Right hindlimb (tissue), 1 donor: ENCODE results near the gene DOCK1.

Experiments
- DNase-seq: peaks from one replicate; pipeline ENCODE4 v3.0.0-alpha.2; 2018

Gene DOCK1

DNA sequence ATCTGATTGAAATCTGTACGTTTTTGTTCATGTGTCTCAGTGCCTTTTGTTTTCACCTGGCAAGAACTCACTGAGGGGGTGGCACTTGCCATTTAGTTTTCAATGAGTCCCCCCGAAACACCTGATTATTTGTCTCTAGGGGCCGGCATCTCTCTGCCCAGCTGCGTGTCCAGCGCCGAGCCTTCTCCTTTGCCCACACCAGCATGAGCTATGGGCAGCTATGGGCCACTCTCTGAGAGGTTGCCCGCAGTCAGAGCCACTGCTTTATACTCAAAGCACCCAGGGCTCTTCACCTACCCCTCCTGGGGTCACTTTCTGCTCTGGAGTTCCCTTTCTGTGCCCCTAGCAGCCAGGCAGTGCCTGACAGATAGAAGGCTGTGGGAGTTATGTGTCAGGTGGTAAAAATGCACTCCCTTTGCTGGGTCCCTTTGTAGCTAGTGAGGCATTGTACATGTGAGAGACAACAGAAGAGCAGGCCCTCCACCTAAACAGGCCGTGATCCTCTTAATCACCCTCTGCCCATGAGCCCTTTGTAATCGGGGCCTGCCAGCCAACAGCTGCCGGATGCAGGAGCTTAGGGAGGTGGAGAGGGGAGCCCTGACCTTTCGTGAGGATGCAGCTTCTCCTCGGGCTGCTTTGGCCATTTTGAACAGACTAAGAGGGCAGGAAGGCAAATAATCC lies 510.8 kb downstream of the DOCK1 start:
- no peak for DNase-seq

DNA sequence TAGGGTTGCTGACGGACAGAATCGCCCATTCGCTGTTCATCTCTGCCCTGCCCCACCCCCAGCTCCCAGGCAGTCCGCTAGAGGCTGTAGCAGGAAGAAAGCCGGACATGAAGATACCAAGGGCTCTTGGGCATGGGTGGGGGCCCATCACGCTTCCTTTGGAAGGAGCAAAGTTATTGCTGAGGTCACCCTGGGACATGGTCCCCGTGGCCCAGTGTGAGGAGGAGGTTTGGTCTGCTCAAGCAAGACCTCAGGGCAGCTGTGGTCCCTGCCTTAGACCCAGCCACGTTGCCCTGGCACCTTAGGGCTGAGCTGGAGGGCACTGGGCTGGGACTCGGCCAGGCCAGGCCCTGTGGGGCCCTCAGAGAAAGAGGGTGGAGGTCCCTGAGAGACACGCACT lies 511.8 kb downstream of the DOCK1 start:
- no peak for DNase-seq

DNA sequence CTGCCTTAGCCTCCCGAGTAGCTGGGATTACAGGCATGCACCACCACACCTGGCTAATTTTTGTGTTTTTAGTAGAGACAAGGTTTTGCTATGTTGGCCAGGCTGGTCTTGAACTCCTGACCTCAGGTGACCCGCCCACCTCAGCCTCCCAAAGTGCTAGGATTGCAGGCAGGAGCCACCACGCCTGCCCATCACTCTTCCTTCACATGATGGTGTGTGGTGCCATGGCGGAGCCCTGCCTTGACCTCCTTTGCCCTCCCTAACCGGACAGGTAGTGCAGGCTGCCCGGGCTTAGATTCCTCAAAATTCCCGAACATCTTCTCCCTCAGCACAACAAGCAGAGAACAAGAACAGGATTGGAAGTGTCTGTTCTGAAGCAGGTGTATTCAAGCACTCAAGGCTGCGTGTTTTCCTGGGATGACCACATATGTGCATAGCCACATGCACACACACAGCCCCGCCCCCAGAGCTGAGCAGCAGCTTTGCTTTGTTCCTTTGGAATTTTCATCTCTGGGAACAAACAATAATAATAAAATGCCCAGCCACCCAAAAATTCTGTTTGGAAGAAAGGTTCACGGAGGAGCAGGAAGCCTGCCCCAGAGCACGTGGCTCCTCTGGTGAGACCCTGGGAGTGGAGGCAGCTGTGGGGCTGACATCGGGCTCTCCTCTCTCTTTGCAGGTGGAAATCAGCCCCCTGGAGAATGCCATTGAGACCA lies 512.6 kb downstream of the DOCK1 start:
- no peak for DNase-seq

DNA sequence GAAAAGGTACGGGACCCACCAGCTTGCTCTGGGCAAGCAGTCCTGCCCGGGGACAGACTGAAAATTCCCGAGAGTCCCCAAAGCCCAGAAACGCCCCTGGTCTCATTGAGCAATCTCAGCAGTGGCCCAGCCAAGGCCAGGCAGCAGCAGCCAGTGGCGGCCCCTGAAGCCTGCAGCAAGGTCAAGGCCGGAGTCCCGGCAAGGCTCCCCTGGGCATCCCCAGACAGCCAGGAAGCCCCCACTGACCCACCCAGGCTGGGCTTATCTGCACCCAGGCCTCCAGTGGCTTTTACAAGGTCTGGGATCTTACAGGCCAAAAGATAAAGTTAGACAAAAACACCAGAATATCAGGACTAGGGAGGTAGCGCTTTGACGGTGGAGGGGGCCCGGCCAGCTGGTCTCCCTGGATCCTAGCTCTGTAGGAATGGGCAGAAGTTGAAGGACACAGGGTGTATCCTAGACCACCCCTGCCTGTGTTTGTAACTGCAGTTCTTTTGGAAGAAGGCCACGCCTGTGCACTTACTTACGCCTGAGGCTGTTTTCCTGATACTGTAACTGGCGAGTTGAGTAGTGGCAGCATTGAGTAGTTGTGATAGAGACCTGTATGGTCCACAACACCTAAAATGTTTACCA lies 513.4 kb downstream of the DOCK1 start:
- no peak for DNase-seq

DNA sequence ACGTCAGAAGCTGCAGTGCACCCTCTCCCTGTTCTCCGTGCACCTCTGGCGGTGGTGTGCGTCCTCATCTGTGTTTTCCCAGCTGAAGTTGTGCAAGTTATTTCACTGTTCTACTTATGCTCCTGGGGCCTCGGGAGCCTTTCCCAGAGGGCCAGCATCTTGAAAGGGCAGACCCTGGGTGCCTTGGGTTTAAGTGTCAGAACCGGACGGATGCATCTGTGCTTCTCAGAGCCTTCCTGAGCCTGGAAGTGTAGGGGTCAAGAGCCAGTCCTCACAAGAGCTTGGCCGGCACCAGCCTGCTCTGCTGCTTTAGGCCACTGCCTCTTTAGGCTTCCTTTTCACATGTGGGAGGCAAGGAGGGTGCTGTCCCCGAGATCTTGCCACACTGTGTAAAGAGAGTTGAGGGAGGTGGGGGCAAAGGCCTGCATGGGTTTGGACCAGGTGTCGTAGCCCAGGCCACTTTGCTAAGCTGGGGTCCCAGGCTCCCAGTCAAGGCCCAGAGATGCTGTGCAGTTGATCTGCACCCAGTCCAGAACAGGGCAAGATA lies 515.0 kb downstream of the DOCK1 start:
- no peak for DNase-seq

DNA sequence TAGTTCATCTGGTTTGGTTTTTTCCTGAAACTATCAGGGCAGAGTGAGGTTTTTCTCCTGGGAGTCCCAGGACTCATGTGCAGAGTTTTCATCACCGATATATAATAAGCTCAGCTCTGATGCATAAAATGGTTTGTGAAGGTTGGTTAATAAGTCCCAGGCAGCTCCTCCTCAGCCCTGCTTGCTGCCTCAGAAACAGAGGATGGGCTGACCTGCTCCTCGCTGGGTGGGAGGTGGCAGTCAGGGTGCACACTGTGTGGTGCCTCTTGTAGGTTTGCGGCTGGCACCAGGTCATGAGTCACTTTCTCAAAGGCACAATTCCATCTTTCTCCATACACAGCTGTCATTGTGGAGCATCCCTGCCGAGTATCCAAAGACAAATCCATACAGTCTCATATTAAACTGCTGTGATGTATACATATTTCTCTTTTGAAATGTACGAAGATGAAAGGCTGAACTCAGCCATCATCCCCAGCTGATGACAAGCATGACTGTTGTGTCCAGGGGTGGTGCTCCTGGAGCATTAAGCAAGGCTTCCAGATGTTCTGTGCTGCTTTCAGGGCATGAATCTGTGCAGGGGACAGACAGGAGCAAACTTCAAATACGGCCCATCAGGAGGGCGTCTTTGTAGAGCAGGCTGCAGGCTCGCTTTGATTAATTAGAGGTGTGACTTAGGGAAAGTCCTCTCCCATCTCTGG lies 518.1 kb downstream of the DOCK1 start:
- DNase-seq = no peak

DNA sequence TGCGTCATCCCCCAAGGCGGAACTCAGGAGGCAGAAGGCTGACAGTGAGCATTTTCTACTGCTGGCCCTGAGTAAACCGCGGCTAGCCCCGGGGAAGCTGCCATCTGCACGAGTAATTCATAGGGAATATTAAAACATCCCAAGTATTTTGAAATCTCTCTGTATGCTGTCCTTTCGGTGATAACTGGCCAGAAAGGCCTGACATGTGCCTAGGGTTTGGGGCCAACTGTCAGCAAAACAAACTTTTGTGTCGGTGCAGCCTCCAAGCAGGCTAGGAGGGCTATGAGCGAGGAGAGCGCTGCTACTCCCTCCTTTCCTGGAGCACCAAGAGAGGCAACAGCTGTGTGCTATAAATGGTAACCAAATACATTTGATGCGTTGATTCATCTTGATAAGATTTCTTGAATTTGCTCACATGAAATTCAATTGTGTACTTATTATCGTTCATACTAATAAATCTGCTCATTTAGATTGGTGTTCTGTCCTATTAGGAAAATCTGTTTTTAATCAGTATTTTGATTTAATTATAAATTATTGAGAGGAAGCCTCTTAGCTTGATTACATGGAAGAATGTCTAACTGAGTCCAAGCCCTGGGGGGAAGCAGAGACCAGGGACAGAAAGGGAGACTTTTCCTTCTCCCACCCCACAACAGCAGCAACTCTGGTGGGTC lies 519.5 kb downstream of the DOCK1 start:
- DNase-seq = no peak

DNA sequence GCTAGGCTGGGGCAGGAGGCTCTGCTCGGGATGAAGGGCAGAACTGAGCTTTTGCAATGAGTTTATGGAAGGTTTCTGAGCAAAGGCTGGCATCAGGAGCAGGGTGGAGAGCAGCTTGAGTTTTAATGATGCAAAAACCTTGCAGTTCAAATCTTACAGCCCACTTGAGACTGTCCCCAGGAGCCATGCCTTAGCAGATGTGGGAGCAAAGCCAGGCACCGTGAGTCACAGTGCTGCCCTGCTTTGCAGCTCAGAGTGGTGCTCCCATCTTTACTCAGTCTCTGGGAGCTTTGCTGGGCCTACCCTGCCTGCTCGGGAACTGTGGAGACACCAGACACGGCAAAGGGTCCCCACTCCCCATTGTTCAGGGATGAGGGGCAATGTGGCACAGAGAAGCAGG lies 521.5 kb downstream of the DOCK1 start:
- DNase-seq = no peak

DNA sequence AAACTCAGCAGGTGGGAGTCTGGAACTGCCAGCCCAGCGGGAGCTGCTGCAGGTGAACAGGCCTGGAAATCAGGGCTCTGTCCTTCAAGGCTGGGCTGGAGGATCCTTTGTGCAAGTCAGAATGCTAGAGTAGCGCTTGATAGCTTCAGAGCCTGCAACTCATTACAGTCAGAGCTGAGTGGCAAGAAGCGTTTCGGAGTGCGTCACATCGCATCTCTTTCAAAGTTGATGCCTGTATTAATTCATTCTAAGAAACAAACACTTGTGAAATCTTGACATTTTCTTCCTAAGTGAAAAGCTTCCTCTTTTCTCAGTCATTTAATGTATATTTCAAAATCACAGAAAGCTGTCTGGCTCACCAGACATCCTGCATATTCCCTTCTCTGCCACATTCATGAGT lies 522.7 kb downstream of the DOCK1 start:
- no peak for DNase-seq

DNA sequence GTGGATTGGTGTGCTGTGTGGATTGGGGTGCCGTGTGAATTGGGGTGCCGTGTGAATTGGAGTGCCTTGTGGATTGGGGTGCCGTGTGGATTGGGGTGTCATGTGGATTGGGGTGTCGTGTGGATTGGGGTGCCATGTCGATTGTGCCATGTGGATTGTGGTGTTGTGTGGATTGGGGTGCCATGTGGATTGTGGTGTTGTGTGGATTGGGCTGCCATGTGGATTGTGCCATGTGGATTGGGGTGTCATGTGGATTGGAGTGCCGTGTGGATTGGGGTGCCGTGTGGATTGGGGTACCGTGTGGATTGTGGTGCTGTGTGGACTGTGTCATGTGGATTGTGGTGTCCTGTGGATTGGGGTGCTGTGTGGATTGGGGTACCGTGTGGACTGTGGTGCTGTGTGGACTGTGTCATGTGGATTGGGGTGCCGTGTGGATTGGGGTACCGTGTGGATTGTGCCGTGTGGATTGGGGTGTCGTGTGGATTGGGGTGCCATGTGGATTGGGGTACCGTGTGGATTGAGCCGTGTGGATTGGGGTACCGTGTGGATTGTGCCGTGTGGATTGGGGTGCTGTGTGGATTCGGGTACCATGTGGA lies 523.3 kb downstream of the DOCK1 start:
- no peak for DNase-seq

DNA sequence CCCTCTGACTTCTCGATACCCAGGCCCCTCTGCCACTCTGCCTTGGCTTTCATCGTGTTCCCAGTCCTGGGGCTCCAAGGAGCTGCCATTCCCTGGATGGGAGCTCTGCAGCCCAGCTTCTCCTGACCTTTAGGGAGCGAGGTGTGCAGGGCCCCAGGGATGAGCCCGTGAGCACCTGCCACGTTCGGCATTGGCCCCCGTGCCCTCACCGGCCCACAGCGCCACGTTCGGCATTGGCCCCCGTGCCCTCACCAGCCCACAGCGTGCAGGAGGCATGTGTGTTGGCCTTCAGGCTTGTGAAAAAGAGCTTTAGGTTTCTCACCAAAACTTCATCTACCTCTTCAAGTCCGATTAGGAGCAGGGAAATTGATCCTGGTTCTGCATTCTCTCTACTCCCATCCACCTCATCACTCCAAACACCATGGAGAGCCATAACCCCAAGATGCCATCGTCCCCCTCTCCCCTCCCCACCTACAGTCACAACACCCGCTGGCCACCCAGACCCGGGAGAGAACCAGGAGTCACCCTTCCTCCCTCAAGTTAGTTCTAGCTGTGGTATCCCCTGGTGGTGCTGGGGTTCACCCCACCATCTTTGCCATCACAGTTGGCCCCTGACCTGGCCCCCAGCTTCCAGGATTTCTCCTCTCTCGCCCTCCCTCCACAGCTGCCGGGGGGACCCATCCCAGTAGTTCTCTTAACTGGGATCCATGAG lies 524.5 kb downstream of the DOCK1 start:
- DNase-seq = no peak

DNA sequence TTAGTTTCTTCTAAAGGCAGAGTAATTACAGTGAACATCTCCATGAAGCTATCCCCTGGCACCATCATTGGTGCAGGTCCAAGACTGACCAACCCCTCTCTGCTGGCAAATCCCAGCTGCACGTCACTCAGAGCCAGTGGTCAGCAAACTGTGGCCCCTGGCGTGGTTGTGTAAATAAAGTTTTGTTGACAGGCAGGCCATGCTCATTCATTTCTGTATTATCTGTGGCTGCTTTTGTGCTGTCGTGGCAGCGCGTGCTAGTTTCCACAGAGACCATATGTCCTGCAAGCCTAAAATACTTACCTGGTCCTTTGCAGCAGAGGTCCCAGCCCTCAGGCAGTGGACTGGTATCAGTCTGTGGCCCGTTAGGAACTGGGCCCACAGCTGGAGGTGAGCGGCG lies 526.3 kb downstream of the DOCK1 start:
- no peak for DNase-seq

DNA sequence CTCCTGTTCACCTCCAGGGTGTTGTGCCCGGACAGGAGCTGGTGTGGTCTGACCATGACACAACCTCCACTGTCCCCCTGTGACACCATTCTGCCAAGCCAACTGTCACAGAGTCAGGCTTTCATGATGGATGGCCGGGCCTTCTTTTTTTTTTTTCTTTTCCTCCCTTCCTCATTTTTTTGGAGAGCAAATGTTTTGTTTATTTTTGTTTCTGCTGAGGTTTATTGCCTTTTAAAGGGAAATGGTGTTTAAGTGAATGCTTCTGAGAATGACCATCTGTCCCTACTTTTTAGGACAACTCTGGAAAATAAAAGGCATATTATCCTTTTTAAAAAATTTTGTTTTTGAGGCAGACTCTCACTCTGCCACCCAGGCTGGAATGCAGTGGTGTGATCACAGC lies 528.8 kb downstream of the DOCK1 start:
- no peak for DNase-seq

DNA sequence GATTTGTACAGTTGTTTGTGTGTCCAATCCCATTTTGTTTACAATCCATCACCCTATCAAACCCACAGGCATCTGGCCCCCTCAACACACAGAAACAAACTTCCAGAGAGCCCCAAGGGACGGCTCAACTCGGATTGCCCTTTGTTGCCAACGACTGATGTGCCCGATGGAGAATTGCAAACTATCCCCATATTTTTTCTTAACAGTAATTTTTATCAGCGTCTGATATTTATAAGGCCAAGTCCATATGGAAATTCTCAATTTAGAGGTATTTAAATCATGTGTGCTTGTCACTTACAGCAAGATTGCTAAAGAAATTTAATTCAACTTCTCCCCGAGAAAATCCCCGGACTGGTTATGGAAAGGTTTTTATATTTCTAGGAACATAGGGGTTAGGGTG lies 530.0 kb downstream of the DOCK1 start:
- DNase-seq = no peak

DNA sequence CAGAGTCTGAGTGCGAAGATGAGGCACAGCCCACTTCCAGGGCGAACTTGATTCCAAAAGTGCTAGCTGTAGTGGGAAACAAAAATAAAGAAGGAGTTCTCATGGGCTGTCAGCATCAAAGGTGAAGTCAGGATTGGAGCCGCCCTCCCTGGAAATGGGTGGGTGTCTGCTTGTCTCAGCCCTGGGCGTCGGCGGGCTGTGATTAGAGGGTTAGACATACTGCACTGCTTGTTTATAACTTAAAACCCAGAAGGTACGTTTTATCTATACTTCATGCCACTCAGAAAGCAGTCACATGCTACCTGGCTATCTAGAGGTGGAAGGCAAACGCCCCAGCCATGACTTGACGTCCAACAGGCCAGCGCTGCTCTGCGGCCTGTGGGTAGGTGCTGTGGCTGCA lies 535.1 kb downstream of the DOCK1 start:
- no peak for DNase-seq

DNA sequence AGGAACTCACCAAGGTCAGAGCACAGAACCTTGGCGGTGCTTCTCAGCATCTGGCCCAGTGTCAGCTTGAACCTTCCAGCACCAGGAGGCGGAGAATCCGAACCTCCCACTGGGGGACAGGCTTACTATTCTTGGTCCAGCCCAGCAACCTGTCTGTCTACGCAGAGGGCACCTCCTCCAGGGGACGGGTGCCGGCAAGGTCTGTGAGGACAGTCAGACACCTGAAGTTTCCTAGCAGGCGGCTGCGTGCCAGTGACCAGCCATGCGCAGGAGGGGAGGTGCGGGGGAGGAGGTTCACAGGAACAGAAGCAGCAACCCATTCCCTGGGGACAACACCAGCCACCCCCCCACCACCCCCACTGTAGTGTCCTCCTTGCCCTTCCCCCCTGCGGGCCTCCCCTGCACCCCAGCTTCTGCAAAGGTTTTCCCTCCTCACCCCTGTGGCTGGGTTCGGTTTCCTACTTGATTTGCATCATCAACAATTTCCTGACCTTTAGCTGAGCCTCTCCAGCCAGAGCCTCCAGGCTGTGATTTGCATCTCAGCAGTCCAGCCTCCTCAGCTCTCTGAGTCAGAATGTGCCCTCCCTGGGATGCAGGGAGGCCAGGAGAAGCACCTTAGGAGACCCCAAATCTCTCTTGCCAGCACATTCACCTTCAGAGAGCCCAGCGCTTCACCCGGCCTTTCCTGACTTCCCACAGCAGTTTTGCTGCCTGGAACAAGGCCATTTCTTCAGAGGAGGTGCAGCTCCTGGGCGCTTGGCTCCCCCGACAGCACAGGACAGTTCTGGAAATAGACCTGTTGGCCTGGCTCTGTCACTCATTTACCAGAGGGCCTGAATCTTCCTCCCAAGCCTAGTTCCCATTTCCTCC lies 536.4 kb downstream of the DOCK1 start:
- no peak for DNase-seq

DNA sequence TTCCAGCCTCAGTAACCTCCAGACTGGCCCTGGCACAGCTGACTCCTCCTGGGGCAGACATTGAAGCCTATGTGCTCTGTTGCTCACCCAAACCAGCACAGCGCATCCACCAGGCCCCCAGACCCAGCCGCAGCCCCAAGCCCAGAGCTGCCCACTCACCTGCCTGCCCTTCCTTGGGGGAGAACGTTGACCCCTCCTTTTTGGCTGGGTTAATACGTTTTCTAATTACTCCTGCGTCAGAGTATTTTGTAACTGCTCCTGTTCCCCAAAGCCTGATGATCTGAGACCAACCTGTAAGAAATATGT lies 536.9 kb downstream of the DOCK1 start:
- no peak for DNase-seq

DNA sequence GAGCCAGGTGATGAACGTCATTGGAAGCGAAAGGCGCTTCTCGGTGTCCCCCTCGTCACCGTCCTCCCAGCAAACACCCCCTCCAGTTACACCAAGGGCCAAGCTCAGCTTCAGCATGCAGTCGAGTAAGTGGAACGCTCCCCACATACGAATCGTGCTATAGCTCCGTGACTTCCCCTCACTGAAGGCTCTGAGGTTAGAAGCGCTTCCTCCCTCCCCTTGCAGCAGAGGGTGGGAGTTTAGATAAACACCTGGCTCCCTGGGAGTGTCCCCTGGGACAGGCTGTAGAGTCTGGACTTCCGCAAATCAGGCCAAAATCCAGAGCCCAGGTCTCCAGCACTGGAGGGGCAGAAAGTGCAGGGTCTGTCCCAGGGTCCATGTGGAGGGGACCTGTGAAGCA lies 538.9 kb downstream of the DOCK1 start:
- no peak for DNase-seq

DNA sequence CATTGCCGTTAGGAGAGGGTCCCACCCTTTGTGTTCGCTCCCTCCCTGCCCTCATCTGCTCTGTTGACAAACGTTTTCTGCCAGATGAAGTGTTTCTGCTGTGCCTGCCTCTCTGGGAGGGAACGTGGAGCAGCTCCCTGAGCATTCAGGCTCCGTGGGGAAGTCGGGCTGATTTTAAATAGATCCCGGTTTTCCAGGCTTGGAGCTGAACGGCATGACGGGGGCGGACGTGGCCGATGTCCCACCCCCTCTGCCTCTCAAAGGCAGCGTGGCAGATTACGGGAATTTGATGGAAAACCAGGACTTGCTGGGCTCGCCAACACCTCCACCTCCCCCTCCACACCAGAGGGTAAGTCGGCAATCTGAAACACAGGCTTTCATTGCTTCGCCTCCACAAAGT lies 542.0 kb downstream of the DOCK1 start:
- DNase-seq = no peak

DNA sequence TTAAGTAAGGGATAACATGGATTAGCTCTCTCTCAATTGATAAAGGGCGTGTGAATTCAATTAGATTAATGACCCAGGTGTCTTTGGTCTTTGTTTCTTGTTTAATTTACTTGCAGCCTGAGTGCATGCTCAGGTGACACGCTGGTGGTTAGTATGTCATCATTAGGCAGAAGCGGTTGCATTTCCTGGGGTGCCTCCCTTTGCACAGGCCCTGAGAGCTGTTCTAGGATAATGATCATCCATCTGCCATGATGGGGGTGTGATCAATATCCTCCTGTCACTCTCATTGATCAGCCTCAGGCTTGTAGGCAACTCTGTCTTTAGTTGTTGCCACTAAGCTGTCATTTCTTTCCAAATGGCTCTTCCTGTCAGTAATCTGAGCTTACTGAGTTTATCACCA lies 544.3 kb downstream of the DOCK1 start:
- no peak for DNase-seq

DNA sequence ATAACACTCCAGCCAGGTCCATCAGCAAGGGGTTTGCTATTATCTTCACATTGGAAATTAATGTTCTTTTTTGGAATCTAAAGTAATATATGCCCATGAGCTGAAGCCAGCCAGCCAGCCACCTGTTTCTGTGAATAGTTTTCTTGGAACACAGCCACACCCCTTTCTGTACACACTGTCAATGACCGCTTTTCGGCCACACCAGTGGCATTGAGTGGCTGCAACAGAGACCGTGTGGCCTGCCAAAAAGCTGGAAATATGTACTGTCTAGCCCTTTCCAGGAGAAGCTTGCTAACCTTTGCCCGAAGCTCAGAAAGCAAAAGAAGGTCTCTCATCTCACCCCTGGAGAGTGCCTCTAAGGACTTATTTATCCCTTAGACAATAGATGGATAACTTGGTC lies 545.4 kb downstream of the DOCK1 start:
- no peak for DNase-seq
